GM18519 (cell line): Measurements from ENCODE around the gene NECAB3.

Source experiments
- ATAC-seq: cut with Tn5 transposase; IDR thresholded peaks from one replicate; pipeline ENCODE4 v1.9.1; 2021; ENCODE audit warnings: mild to moderate bottlenecking, moderate library complexity; ENCODE audit not compliant: unreplicated experiment, low FRiP score

The NECAB3 gene

GRCh38 chr20:33627577-33628216, 46.5 kb downstream of the NECAB3 start:
- ATAC-seq, result no peak

GRCh38 chr20:33626190-33626589, 48.0 kb downstream of the NECAB3 start:
- ATAC-seq, result no peak

GRCh38 chr20:33624399-33624798, 49.8 kb downstream of the NECAB3 start:
- ATAC-seq, result no peak

GRCh38 chr20:33622705-33623365, 51.4 kb downstream of the NECAB3 start:
- no peak for ATAC-seq

GRCh38 chr20:33621717-33622400, 52.4 kb downstream of the NECAB3 start:
- ATAC-seq, result no peak

GRCh38 chr20:33612001-33612400, 62.2 kb downstream of the NECAB3 start:
- ATAC-seq, result no peak

- no peak for ATAC-seq
Measured at GRCh38 chr20:33611106-33611505, 63.1 kb downstream of the NECAB3 start.

- no peak for ATAC-seq
Measured at GRCh38 chr20:33609504-33609903, 64.7 kb downstream of the NECAB3 start.
